ENCODE measurements around the gene GALNT7.

The GALNT7 gene

DNA sequence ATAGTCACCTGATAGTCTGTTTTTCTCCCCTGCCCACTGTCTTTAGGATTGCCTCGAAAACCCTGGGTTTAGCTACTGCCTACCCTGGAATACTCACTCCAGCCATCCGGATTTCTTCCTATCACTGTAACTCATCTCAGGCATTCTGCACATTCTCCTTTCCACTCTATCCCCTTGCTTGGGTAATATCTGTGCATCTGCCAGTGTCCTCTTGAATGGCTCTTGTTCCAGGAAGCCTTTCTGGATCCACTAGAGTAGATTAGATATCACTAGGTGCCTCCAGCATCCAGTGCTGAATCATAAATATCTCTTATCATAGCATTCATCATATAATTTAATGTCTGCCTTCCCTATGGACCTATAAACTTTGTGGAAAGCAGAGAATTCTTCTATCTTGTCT is 17.1 kb upstream of the GALNT7 start:
- DNase-seq (ENCODE audit: insufficient read length, low spot score) (no peak), FAIRE-seq (no peak)
- TF ChIP-seq, protein P1, sequence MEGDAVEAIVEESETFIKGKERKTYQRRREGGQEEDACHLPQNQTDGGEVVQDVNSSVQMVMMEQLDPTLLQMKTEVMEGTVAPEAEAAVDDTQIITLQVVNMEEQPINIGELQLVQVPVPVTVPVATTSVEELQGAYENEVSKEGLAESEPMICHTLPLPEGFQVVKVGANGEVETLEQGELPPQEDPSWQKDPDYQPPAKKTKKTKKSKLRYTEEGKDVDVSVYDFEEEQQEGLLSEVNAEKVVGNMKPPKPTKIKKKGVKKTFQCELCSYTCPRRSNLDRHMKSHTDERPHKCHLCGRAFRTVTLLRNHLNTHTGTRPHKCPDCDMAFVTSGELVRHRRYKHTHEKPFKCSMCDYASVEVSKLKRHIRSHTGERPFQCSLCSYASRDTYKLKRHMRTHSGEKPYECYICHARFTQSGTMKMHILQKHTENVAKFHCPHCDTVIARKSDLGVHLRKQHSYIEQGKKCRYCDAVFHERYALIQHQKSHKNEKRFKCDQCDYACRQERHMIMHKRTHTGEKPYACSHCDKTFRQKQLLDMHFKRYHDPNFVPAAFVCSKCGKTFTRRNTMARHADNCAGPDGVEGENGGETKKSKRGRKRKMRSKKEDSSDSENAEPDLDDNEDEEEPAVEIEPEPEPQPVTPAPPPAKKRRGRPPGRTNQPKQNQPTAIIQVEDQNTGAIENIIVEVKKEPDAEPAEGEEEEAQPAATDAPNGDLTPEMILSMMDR (IDR thresholded peaks at IDR 0.05; ENCODE audit: insufficient read depth, missing control alignments) = no peak

DNA sequence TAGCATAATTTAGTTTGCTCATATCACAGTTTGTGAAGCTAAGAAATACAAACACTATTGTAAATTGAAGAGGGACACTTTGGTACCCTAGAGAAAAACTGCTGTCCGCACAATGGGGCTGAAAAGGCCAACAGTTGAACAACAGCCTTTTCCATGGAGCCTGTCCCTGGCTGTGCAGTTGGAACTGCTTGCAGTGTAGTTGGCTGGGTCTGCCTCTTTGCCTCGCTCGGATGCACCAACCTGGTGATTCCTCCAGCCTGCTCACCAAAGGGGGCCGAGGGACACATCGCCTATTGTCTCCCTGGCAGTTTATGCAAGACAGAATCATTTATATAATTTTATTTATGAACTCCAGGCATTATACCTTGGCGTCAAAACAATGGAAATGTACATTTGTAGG is 16.5 kb upstream of the GALNT7 start:
- no peak for DNase-seq (ENCODE audit: insufficient read length, low spot score)
- FAIRE-seq = no peak

DNA sequence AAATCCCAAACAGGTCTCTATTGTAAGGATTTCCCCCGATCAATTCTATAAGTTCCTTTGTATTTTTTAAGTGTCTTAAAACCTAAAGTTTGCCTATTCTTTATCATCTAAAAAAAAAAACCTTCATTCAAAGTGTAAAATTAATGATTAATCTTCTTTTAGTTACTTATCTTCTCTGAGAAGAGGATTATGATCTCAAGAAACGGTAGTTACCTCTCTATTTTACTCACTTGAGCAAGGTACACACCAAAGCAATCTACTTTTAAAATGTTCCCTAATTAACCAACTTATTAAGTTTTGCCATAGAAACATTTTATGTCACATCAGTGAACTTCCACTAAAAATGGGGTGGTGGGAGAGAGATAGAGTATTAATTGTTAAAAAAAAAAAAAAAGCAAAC is 15.2 kb upstream of the GALNT7 start:
- peak; percentile 77 for FAIRE-seq
- TF ChIP-seq, protein P1 (IDR thresholded peaks at IDR 0.05; ENCODE audit: insufficient read depth, missing control alignments) = no peak
- no peak for DNase-seq (ENCODE audit: insufficient read length, low spot score)

More for the DNA sequence above, 16.5 kb upstream of the GALNT7 start:
- TF ChIP-seq, protein P1 (IDR thresholded peaks at IDR 0.05; ENCODE audit: insufficient read depth, missing control alignments) = no peak

DNA sequence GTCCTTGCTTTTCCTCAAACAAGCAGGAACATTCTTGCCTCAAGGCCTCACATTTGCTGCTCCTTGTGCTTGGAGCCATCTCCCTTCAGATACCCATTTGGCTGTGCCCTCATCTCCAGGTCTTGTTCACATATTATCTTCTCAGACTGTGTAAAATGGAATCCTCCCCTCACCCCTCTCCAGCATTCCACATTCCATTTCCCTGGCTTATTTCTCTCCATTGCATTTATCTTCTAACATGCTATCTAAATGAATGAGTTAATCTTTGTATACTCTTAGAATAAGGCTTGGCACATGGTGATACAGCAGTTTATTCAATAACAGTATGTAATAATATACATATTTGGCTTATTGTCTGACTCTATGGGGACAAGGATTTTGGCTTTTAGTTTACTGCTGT is 8.8 kb upstream of the GALNT7 start:
- FAIRE-seq (no peak), DNase-seq (ENCODE audit: insufficient read length, low spot score) (no peak)
- TF ChIP-seq, protein P1 (IDR thresholded peaks at IDR 0.05; ENCODE audit: insufficient read depth, missing control alignments) = no peak

DNA sequence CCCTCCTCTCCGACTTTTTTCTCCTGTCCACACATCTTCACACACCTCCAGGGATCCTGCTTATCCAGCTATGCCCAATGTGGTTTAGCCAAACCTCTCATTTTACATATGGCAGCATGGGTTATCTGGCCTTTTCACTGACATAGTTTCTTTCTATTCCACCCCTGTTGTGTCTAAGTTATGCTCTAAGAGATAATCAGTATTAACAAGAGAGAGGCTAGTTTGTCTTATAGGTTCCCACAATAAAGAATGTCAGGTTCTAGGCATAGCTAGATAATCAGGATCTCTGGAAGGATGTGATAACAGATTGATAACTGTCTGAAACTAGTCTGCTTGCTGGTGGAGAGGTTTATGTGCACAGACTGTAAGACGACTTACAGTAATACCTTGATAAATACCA is 7.7 kb upstream of the GALNT7 start:
- FAIRE-seq (peak; percentile 51), DNase-seq (ENCODE audit: insufficient read length, low spot score) (no peak)
- TF ChIP-seq, protein P1 (IDR thresholded peaks at IDR 0.05; ENCODE audit: insufficient read depth, missing control alignments) = no peak

DNA sequence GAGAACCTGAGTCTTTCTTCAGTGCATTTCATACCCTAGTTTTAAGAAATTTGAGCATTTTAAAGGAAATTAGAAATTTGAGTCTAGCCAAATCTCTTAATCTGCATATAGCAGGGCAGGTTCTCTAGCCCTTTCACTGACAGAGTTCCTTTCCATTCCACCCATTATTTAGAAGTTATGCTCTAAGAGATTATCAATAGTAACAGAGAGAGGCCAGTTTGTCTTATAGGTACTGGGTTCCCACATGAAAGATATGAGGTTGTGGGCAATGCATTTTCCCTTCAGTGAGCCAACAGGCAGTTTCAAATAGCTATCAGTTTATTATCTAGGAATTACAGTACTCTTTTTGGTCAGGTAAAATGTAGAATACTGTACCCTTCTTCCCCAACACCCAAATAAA is 7.3 kb upstream of the GALNT7 start:
- no peak for FAIRE-seq
- TF ChIP-seq, protein P1 (IDR thresholded peaks at IDR 0.05; ENCODE audit: insufficient read depth, missing control alignments) = no peak
- no peak for DNase-seq (ENCODE audit: insufficient read length, low spot score)

DNA sequence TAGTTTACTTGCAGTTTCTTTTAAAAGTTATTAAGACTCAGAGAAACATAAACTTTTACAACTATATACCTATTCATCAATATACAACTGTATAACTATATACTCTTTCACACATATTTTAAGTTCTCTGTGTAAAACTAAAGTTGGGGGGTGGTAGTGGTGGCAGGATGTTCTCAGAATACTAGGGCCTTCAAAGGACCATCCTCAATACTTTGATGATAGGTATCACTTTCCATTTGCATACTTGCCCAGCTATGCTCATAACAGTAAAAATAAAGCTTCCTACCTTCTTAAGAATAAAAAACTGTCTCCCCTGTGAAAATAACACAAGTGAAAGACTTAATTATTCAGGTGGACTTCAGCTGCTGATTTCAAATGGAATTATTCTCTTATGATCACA is 2.9 kb upstream of the GALNT7 start:
- FAIRE-seq (no peak), DNase-seq (ENCODE audit: insufficient read length, low spot score) (no peak)
- TF ChIP-seq, protein P1 (IDR thresholded peaks at IDR 0.05; ENCODE audit: insufficient read depth, missing control alignments) = no peak
